ENCODE results near the gene OLIG3. TPM values are rescaled to one million over a fixed set of nuclear protein-coding genes. Genes with fewer than 3 reads are reported as not detected.
A peak's percentile ranks its signal among the peaks of the same experiment; 100 is the strongest.

The OLIG3 gene
- total RNA-seq, 1 donor = not detected

DNA sequence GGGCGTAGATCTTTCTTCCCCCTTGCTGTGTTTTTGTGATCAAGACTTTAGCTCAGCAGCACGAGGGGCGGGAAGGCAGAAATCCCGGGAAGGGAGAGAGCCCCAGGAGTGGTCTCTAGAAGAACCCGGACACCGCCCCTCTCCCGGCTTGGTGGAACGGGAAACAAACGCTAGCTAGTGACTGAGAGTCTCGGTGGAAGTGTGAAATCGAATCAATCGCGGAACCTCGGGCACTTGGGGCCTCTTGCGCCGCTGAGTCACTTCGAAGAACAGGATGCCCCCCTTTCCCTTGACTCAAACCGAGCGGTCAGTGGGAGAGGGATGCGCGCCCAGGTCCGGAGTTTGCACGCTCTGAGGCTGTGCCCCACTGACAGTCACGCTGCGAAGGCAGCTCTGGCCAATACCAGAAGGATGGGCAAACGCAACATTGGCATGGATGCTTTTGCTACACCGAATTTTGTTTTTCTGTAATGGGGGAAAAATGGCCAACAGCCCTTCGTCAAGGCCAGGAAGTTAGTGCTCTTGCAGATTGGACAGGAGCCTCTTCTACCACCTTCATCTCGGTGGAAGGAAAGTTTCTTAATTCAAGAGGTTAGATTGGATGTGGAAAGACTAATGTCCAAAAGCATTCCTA is 1.6 kb upstream of the OLIG3 start:
- Histone ChIP-seq H3K4me1 (ENCODE audit: insufficient read depth, low read length) (no peaks in the 10 kb centered on the region), H3K27ac (ENCODE audit: low read depth, low read length) (no peak overlapping the region), H3K27me3 (ENCODE audit: insufficient read depth, low read length) (peaks cover 95% of the 10 kb centered on the region), H3K9me3 (ENCODE audit: low read depth, low read length) (no peaks in the 10 kb centered on the region), H3K4me3 (ENCODE audit: insufficient read depth, low read length) (no peak overlapping the region), H3K79me2 (ENCODE audit: insufficient read depth, low read length) (no peaks in the 10 kb centered on the region), H2AFZ (ENCODE audit: low read length) (no peak overlapping the region), H4K20me1 (ENCODE audit: insufficient read depth, low read length) (no peaks in the 10 kb centered on the region), H3K36me3 (ENCODE audit: insufficient read depth, low read length) (no peaks in the 10 kb centered on the region), H3K4me2 (ENCODE audit: insufficient read depth, low read length) (no peak overlapping the region)
- TF ChIP-seq, protein P1, sequence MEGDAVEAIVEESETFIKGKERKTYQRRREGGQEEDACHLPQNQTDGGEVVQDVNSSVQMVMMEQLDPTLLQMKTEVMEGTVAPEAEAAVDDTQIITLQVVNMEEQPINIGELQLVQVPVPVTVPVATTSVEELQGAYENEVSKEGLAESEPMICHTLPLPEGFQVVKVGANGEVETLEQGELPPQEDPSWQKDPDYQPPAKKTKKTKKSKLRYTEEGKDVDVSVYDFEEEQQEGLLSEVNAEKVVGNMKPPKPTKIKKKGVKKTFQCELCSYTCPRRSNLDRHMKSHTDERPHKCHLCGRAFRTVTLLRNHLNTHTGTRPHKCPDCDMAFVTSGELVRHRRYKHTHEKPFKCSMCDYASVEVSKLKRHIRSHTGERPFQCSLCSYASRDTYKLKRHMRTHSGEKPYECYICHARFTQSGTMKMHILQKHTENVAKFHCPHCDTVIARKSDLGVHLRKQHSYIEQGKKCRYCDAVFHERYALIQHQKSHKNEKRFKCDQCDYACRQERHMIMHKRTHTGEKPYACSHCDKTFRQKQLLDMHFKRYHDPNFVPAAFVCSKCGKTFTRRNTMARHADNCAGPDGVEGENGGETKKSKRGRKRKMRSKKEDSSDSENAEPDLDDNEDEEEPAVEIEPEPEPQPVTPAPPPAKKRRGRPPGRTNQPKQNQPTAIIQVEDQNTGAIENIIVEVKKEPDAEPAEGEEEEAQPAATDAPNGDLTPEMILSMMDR (IDR thresholded peaks at IDR 0.05; ENCODE audit: extremely low read depth, low read depth, low read length) = no peak
- DNase-seq (ENCODE audit: insufficient read length, low spot score, missing footprints) = no peak

DNA sequence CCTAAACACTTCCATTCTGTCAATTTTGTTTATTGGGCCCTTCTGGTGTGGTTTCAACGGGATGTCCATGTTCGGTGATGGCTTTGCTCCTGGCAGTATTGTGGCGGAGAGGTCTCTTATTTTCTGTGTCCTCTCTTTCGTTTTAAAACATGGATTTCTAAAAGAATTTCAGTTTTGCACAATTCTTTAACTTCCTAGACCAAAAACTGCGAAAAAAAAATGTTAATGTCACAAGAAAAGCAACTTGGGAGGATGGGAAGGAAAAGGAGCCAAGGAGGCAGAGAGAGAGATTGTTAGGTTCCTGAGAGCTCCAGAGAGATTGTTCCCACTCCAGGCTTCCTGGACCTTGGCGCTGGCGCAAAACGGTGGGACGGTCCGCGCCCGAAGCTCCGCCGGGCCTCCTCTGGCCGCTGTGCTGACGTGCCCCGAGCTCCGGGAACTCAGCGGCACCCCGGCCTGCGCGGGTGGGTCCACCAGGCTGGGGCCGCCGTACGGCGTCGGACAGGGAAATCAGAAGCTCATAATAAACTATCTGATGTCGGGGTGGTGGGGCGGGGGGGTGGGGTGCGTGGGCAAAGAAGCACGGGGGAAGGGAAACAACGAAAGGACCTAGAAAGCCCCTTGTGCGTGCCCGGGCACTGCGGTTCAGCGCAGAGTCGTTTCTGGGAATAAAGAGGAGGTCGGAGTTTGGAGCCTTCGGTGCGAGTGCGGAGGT is 951 bp upstream of the OLIG3 start:
- Histone ChIP-seq H3K36me3 (ENCODE audit: insufficient read depth, low read length) (no peaks in the 10 kb centered on the region), H3K27me3 (ENCODE audit: insufficient read depth, low read length) (peaks cover 98% of the 10 kb centered on the region), H3K4me2 (ENCODE audit: insufficient read depth, low read length) (no peak overlapping the region), H4K20me1 (ENCODE audit: insufficient read depth, low read length) (no peaks in the 10 kb centered on the region), H3K79me2 (ENCODE audit: insufficient read depth, low read length) (no peaks in the 10 kb centered on the region), H2AFZ (ENCODE audit: low read length) (no peak overlapping the region), H3K9me3 (ENCODE audit: low read depth, low read length) (no peaks in the 10 kb centered on the region), H3K27ac (ENCODE audit: low read depth, low read length) (no peak overlapping the region), H3K4me1 (ENCODE audit: insufficient read depth, low read length) (no peaks in the 10 kb centered on the region), H3K4me3 (ENCODE audit: insufficient read depth, low read length) (no peak overlapping the region)
- TF ChIP-seq, protein P1 (IDR thresholded peaks at IDR 0.05; ENCODE audit: extremely low read depth, low read depth, low read length) = no peak
- DNase-seq (ENCODE audit: insufficient read length, low spot score, missing footprints) = peak; percentile 75

DNA sequence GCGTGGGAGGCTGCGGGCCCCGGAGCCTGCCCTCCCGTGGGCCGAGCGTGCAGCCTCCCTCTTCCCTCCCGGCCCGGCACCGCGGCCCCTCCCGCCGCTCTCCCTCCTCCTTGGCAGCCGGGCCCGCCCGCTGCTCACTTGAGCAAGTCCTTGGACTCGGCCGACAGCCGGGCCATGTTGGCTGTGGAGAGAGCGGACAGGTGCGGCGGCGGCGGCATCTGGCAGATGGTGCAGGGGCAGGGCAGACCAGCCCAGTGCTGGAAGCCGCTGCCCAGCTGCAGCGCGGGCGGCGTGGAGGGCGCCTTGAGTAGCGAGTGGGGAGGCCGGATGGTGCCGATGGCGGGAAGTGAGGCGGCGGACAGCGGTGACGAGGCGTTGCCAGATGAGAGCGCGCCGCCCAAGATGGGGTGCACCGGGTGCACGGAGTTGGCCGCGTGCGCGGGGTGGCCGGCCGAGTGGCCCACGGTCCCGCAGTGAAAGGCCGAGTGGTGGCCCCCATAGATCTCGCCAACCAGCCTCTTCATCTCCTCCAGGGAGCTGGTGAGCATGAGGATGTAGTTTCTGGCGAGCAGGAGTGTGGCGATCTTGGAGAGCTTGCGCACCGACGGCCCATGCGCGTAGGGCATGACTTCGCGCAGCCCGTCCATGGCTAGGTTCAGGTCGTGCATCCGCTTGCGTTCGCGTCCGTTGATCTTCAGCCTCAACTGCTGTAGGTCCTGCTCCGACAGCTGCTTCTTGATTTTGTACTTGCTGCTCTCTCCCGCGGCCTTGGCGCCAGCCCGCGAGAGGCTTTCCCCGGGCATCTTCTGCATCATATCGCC is 766 bp downstream of the OLIG3 start:
- DNase-seq (ENCODE audit: insufficient read length, low spot score, missing footprints) = no peak
- H3K27me3 ChIP-seq (ENCODE audit: insufficient read depth, low read length) = peaks cover 99% of the 10 kb centered on the region

More for the DNA sequence above, 766 bp downstream of the OLIG3 start:
- TF ChIP-seq, protein P1 (IDR thresholded peaks at IDR 0.05; ENCODE audit: extremely low read depth, low read depth, low read length) = no peak
- Histone ChIP-seq H3K4me2 (ENCODE audit: insufficient read depth, low read length) (no peak overlapping the region), H3K27ac (ENCODE audit: low read depth, low read length) (no peak overlapping the region), H3K4me1 (ENCODE audit: insufficient read depth, low read length) (no peaks in the 10 kb centered on the region), H4K20me1 (ENCODE audit: insufficient read depth, low read length) (no peaks in the 10 kb centered on the region), H3K9me3 (ENCODE audit: low read depth, low read length) (no peaks in the 10 kb centered on the region), H3K4me3 (ENCODE audit: insufficient read depth, low read length) (no peak overlapping the region), H3K36me3 (ENCODE audit: insufficient read depth, low read length) (no peaks in the 10 kb centered on the region), H2AFZ (ENCODE audit: low read length) (no peak overlapping the region), H3K79me2 (ENCODE audit: insufficient read depth, low read length) (no peaks in the 10 kb centered on the region)

Measured in osteoblast (primary cell).